Measurements from ENCODE around the gene IREB2. TPM values are rescaled to one million over a fixed set of nuclear protein-coding genes. Genes with fewer than 3 reads are reported as not detected.
"Not testable (repeated sequence)": the region's sequence is repeated elsewhere in the genome, so short reads cannot be mapped to it uniquely, and the experiment has no call there.

IREB2 gene
- total RNA-seq, 4 donors from 2014 or later, result 28.4 to 43.5 (median 30.8) TPM

DNA sequence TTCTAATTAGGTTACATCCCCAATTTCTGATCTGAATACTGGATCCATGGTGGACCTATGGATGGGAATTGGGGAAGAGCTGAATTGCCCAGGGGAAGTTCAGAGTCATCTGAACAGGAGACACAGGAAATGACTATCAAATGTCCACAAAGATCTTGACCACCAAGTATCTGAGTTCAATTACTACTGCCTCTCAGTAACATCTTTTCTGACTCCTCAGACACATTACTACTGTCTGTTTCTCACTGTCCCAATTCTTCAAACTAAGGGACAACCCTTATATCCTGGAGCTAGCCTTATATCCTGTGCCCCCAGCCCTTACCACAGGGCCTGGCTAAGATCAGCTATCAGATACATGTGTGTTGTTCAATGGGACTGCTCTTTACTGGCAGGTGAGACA lies 10.1 kb upstream of the IREB2 start:
- no peak overlapping the region for H3K4me3 ChIP-seq (ENCODE audit: low read depth, poor library complexity, severe bottlenecking)
- TF ChIP-seq, protein P1, sequence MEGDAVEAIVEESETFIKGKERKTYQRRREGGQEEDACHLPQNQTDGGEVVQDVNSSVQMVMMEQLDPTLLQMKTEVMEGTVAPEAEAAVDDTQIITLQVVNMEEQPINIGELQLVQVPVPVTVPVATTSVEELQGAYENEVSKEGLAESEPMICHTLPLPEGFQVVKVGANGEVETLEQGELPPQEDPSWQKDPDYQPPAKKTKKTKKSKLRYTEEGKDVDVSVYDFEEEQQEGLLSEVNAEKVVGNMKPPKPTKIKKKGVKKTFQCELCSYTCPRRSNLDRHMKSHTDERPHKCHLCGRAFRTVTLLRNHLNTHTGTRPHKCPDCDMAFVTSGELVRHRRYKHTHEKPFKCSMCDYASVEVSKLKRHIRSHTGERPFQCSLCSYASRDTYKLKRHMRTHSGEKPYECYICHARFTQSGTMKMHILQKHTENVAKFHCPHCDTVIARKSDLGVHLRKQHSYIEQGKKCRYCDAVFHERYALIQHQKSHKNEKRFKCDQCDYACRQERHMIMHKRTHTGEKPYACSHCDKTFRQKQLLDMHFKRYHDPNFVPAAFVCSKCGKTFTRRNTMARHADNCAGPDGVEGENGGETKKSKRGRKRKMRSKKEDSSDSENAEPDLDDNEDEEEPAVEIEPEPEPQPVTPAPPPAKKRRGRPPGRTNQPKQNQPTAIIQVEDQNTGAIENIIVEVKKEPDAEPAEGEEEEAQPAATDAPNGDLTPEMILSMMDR (IDR thresholded peaks at IDR 0.05), result no peak
- TF ChIP-seq POLR2A (IDR thresholded peaks at IDR 0.05), result no peak
- intact Hi-C loops (cut with DNase I; ENCODE audit: low total_unique reads), result no loop called here
- DNase-seq (ENCODE audit: low spot score in 2 of 2), result no peak

DNA sequence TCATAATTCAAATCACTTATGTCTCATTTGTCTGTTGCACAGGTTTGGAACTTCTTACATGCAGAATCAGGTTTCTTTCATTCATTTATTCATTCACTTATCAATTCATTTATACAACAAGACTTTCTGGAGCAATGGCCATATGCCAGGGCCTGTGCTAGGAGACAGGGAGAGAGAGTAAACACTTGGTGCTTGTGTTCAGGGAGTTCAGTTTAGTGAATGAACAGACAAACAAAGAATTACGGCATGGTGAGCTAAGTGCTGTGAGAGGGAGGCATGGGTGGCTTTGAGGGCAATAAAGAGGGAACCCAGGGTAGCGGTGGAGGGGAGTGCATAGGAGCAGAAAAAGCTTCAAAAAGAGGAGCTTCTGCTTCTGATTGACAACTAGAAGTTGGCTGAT lies 8.5 kb upstream of the IREB2 start:
- H3K4me3 ChIP-seq (ENCODE audit: low read depth, poor library complexity, severe bottlenecking), result no peak overlapping the region
- TF ChIP-seq, protein P1 (IDR thresholded peaks at IDR 0.05), result no peak
- no peak for TF ChIP-seq POLR2A (IDR thresholded peaks at IDR 0.05)
- intact Hi-C loops (cut with DNase I; ENCODE audit: low total_unique reads), result no loop called here
- WGBS, 2 donors, result 80 to 81% methylated on average over 2 of the region's 2 CpGs
- no peak for DNase-seq (ENCODE audit: low spot score in 2 of 2)

DNA sequence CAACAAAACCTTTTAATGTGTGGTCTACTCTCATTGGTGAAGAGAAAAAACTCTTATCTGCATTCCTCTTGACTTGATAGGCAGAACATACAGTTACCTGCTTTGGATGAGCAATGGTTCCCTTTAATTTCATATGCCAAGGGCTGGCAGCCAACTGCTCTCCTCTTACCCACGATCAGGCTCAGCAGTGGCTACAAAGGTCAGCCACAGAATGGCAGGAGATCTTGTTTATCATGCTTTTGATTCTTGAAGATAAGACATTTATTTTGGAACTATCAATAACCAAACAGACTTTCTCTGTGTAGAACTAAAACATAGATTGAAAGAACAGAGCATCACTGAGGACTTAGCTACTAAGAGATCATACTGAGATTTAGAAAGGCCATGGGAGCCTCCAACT lies 6.1 kb upstream of the IREB2 start:
- H3K4me3 ChIP-seq (ENCODE audit: low read depth, poor library complexity, severe bottlenecking), result no peak overlapping the region
- 45 to 46% methylated on average over 1 of the region's 1 CpG for WGBS, 2 donors
- intact Hi-C loops (cut with DNase I; ENCODE audit: low total_unique reads), result no loop called here
- DNase-seq (ENCODE audit: low spot score in 2 of 2), result no peak
- TF ChIP-seq, protein P1 (IDR thresholded peaks at IDR 0.05), result no peak
- no peak for TF ChIP-seq POLR2A (IDR thresholded peaks at IDR 0.05)

DNA sequence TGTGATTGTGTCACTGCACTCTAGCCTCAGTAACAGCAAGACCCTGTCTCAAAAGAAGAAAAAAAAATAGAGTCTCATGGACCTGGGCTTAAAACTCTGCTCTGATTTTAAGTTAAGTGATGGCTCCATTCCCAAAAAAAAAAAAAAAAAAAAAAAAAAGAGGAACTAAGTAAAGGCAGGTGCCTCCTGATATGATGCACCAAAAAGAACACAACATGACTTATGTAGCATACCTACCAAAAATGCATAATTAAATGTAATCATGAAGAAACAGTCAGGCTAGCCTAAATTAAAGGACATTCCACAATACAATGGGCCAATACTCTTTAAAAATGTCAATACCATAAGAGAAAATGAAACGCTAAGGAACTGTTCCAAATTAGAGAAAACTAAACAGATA lies 5.4 kb upstream of the IREB2 start:
- TF ChIP-seq, protein P1 (IDR thresholded peaks at IDR 0.05), result no peak
- no peak for TF ChIP-seq POLR2A (IDR thresholded peaks at IDR 0.05)
- no peak overlapping the region for H3K4me3 ChIP-seq (ENCODE audit: low read depth, poor library complexity, severe bottlenecking)
- intact Hi-C loops (cut with DNase I; ENCODE audit: low total_unique reads), result no loop called here
- no peak for DNase-seq (ENCODE audit: low spot score in 2 of 2)
- WGBS, 2 donors, result 95 to 100% methylated on average over 1 of the region's 1 CpG

DNA sequence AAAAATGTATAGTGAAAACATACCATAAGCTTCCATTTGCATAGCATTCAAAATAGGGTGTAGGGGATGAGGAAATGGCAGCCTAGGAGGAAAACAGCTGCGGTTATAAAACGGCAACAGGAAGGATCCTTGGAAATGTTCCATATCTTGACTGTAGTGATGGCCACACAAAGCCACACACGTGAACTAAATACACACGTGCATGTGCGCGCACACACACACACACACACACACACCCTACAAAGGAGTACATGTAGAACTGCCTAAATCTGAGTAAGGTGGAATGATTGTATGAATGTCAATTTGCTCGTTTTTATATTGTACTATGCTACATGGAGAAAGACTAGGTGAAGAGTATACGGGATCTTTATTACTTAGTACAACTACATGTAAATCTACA lies 3.9 kb upstream of the IREB2 start:
- H3K4me3 ChIP-seq (ENCODE audit: low read depth, poor library complexity, severe bottlenecking), result no peak overlapping the region
- DNase-seq (ENCODE audit: low spot score in 2 of 2), result no peak
- no peak for TF ChIP-seq POLR2A (IDR thresholded peaks at IDR 0.05)
- TF ChIP-seq, protein P1 (IDR thresholded peaks at IDR 0.05), result no peak
- intact Hi-C loops (cut with DNase I; ENCODE audit: low total_unique reads), result no loop called here
- 39 to 61% methylated on average over 8 of the region's 8 CpGs for WGBS, 2 donors

DNA sequence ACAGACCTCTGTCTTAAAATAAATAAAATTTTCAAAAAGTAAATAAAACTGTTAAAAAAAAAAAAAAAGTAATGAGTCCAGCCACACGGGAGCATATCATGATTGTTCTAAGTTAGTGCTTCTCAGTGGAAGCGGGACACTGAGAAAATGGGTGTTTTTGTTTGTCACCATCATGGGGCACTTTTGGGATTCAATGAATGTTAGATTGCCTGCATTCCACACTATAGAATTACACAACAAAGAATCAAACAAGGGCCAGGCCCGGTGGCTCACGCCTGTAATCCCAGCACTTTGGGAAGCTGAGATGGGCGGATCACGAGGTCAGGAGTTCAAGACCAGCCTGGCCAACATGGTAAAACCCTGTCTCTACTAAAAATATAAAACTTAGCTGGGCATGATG lies 3.3 kb upstream of the IREB2 start:
- 70 to 79% methylated on average over 6 of the region's 6 CpGs for WGBS, 2 donors
- DNase-seq (ENCODE audit: low spot score in 2 of 2); H3K4me3 ChIP-seq (ENCODE audit: low read depth, poor library complexity, severe bottlenecking); intact Hi-C loops (cut with DNase I; ENCODE audit: low total_unique reads): not testable (repeated sequence)
